ENCODE results near the gene INTS1. TPM values are rescaled to one million over a fixed set of nuclear protein-coding genes. Genes with fewer than 3 reads are reported as not detected.

Gene INTS1
- polyA plus RNA-seq, 1 donor from 2014 or later = 21.1 TPM

GRCh38 chr7:1486571-1486970 lies 17.6 kb downstream of the INTS1 start:
- H3K4me3 ChIP-seq (ENCODE audit: low read length) = no peak overlapping the region
- H2AFZ ChIP-seq (ENCODE audit: low read depth, low read length) = no peak overlapping the region
- no peaks in the 10 kb centered on the region for H3K9me3 ChIP-seq (ENCODE audit: low read length)
- H3F3A ChIP-seq (ENCODE audit: insufficient read depth, low read length, poor library complexity, severe bottlenecking) = no peaks in the 10 kb centered on the region
- H3K9me2 ChIP-seq (ENCODE audit: insufficient read depth, low read length) = no peaks in the 10 kb centered on the region
- H4K20me1 ChIP-seq (ENCODE audit: insufficient read depth) = no peaks in the 10 kb centered on the region
- TF ChIP-seq SMC3 (conservative IDR thresholded peaks at IDR 0.05; ENCODE audit: poor library complexity) (no peak), EZH2 (IDR thresholded peaks at IDR 0.05; ENCODE audit: borderline replicate concordance, insufficient read depth, low read length, poor library complexity, severe bottlenecking) (no peak), MXI1 (conservative IDR thresholded peaks at IDR 0.05; ENCODE audit: poor library complexity, severe bottlenecking) (no peak), CTCF (IDR thresholded peaks at IDR 0.05; ENCODE audit: poor library complexity, severe bottlenecking) (no peak), EP300 (conservative IDR thresholded peaks at IDR 0.05; ENCODE audit: poor library complexity, severe bottlenecking) (no peak), REST (IDR thresholded peaks at IDR 0.05; ENCODE audit: borderline replicate concordance) (no peak), RAD21 (conservative IDR thresholded peaks at IDR 0.05) (no peak), TAF1 (IDR thresholded peaks at IDR 0.05; ENCODE audit: low read depth) (no peak), POLR2AphosphoS5 (IDR thresholded peaks at IDR 0.05) (no peak)
- no peaks in the 10 kb centered on the region for H3K79me2 ChIP-seq (replicated peaks; ENCODE audit: insufficient read depth, low read length)
- no peak overlapping the region for H3K4me2 ChIP-seq (ENCODE audit: low read length)
- no peak overlapping the region for H3K27ac ChIP-seq (ENCODE audit: low read length)
- H3K27me3 ChIP-seq (ENCODE audit: insufficient read depth, low read depth, low read length) = no peaks in the 10 kb centered on the region
- H3K9ac ChIP-seq (ENCODE audit: low read length) = no peak overlapping the region
- no peaks in the 10 kb centered on the region for H3K36me3 ChIP-seq (ENCODE audit: insufficient read depth, low read length)

GRCh38 chr7:1485156-1485555 lies 19.0 kb downstream of the INTS1 start:
- H3K4me2 ChIP-seq (ENCODE audit: low read length) = no peak overlapping the region
- no peak overlapping the region for H2AFZ ChIP-seq (ENCODE audit: low read depth, low read length)
- no peaks in the 10 kb centered on the region for H3F3A ChIP-seq (ENCODE audit: insufficient read depth, low read length, poor library complexity, severe bottlenecking)
- H4K20me1 ChIP-seq (ENCODE audit: insufficient read depth) = no peaks in the 10 kb centered on the region
- H3K27me3 ChIP-seq (ENCODE audit: insufficient read depth, low read depth, low read length) = no peaks in the 10 kb centered on the region
- no peaks in the 10 kb centered on the region for H3K9me3 ChIP-seq (ENCODE audit: low read length)
- H3K36me3 ChIP-seq (ENCODE audit: insufficient read depth, low read length) = no peaks in the 10 kb centered on the region
- H3K79me2 ChIP-seq (replicated peaks; ENCODE audit: insufficient read depth, low read length) = no peaks in the 10 kb centered on the region
- no peaks in the 10 kb centered on the region for H3K9me2 ChIP-seq (ENCODE audit: insufficient read depth, low read length)
- TF ChIP-seq RAD21 (conservative IDR thresholded peaks at IDR 0.05) (no peak), TAF1 (IDR thresholded peaks at IDR 0.05; ENCODE audit: low read depth) (no peak), REST (IDR thresholded peaks at IDR 0.05; ENCODE audit: borderline replicate concordance) (no peak), SMC3 (conservative IDR thresholded peaks at IDR 0.05; ENCODE audit: poor library complexity) (no peak), EZH2 (IDR thresholded peaks at IDR 0.05; ENCODE audit: borderline replicate concordance, insufficient read depth, low read length, poor library complexity, severe bottlenecking) (no peak), POLR2AphosphoS5 (IDR thresholded peaks at IDR 0.05) (no peak), MXI1 (conservative IDR thresholded peaks at IDR 0.05; ENCODE audit: poor library complexity, severe bottlenecking) (no peak)
- no peak overlapping the region for H3K4me3 ChIP-seq (ENCODE audit: low read length)
- H3K27ac ChIP-seq (ENCODE audit: low read length) = no peak overlapping the region
- no peak overlapping the region for H3K9ac ChIP-seq (ENCODE audit: low read length)
